IPS-NIHi7 (cell line): Measurements from ENCODE around the gene TPRG1.
"Not testable (repeated sequence)": the region's sequence is repeated elsewhere in the genome, so short reads cannot be mapped to it uniquely, and the experiment has no call there.

Source experiments
- DNase-seq: peaks from one replicate; pipeline ENCODE4 v3.0.0; 2012; ENCODE audit warnings: mixed read lengths; ENCODE audit errors: extremely low spot score

The TPRG1 gene

GRCh38 chr3:189312866-189313265 is 141.1 kb downstream of the TPRG1 start:
- no peak for DNase-seq

GRCh38 chr3:189316296-189317019 is 144.7 kb downstream of the TPRG1 start:
- peak; percentile 31 for DNase-seq

- DNase-seq, result no peak
Observed at GRCh38 chr3:189317911-189318310, 146.1 kb downstream of the TPRG1 start.

GRCh38 chr3:189320511-189320910 is 148.7 kb downstream of the TPRG1 start:
- no peak for DNase-seq

GRCh38 chr3:189322339-189322738 is 150.6 kb downstream of the TPRG1 start:
- no peak for DNase-seq

- no peak for DNase-seq
Observed at GRCh38 chr3:189324538-189325138, 152.9 kb downstream of the TPRG1 start.

GRCh38 chr3:189325454-189325853 is 153.7 kb downstream of the TPRG1 start:
- DNase-seq, result no peak

- DNase-seq, result not testable (repeated sequence)
Observed at GRCh38 chr3:189329630-189330029, 157.9 kb downstream of the TPRG1 start.

GRCh38 chr3:189330066-189330465 is 158.3 kb downstream of the TPRG1 start:
- no peak for DNase-seq

- DNase-seq, result no peak
Observed at GRCh38 chr3:189331002-189331418, 159.2 kb downstream of the TPRG1 start.

- DNase-seq, result no peak
Observed at GRCh38 chr3:189334064-189334920, 162.5 kb downstream of the TPRG1 start.

GRCh38 chr3:189337673-189338091 is 165.9 kb downstream of the TPRG1 start:
- DNase-seq, result peak; percentile 16

- no peak for DNase-seq
Observed at GRCh38 chr3:189338366-189338765, 166.6 kb downstream of the TPRG1 start.

- no peak for DNase-seq
Observed at GRCh38 chr3:189339996-189340395, 168.2 kb downstream of the TPRG1 start.

GRCh38 chr3:189340680-189341460 is 169.1 kb downstream of the TPRG1 start:
- peak; percentile 32 for DNase-seq

GRCh38 chr3:189342811-189343210 is 171.0 kb downstream of the TPRG1 start:
- no peak for DNase-seq

GRCh38 chr3:189344996-189345395 is 173.2 kb downstream of the TPRG1 start:
- no peak for DNase-seq

- no peak for DNase-seq
Observed at GRCh38 chr3:189349772-189350171, 178.0 kb downstream of the TPRG1 start.

- DNase-seq, result no peak
Observed at GRCh38 chr3:189353318-189353965, 181.7 kb downstream of the TPRG1 start.

- no peak for DNase-seq
Observed at GRCh38 chr3:189353988-189354889, 182.5 kb downstream of the TPRG1 start.
